ENCODE results near the gene C12orf57.

C12orf57 gene

DNA sequence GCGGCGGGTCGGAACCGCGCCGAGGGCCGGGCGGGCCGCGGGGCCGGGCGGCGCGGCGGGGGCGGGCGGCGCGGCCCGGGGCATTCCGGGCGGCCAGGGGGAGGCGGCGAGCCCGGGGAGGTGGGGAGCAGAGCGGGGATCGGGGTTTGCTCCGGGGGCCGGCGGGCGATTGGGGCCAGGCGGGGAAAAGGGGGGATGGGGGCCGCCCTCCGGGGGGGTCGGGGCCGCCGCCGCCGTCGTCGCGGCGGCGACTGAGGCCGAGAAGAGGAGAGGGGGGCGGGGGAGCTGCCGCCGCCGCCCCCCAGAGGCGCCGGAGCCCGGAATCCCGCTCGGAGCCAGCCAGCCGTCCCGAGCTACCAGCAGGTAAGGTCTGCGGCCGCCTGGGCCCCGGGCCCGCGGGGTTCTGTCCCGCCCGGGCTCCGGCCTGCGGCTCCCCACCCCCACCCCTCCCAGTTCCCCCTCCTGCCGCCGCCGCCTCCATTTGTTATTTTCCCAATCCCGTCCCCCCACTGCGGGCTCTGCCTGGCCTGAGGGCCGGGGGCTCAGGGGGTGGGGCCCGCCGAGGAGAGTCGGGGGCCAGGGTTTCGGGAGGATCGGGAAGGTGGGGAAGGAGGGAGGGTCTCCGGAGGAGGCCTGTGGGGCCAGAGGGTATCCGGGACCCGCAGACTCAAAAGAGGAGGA is 15.7 kb upstream of the C12orf57 start:
- peak overlapping the region; percentile 57 for H2AFZ ChIP-seq
- peak overlapping the region; percentile 66 for H3K4me2 ChIP-seq (ENCODE audit: low read length)
- H3K9ac ChIP-seq = peak overlapping the region; percentile 98
- H3K4me3 ChIP-seq (ENCODE audit: low read depth, low read length) = peak overlapping the region; percentile 83
- peaks cover 44% of the 10 kb centered on the region for H3K4me1 ChIP-seq
- H3K27me3 ChIP-seq (ENCODE audit: control insufficient read depth, insufficient read depth, low read length) = no peaks in the 10 kb centered on the region
- peaks cover 30% of the 10 kb centered on the region for H3K79me2 ChIP-seq
- H3K27ac ChIP-seq = peak overlapping the region; percentile 90
- TF ChIP-seq, protein P1, sequence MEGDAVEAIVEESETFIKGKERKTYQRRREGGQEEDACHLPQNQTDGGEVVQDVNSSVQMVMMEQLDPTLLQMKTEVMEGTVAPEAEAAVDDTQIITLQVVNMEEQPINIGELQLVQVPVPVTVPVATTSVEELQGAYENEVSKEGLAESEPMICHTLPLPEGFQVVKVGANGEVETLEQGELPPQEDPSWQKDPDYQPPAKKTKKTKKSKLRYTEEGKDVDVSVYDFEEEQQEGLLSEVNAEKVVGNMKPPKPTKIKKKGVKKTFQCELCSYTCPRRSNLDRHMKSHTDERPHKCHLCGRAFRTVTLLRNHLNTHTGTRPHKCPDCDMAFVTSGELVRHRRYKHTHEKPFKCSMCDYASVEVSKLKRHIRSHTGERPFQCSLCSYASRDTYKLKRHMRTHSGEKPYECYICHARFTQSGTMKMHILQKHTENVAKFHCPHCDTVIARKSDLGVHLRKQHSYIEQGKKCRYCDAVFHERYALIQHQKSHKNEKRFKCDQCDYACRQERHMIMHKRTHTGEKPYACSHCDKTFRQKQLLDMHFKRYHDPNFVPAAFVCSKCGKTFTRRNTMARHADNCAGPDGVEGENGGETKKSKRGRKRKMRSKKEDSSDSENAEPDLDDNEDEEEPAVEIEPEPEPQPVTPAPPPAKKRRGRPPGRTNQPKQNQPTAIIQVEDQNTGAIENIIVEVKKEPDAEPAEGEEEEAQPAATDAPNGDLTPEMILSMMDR (IDR thresholded peaks at IDR 0.05) = no peak
- no peaks in the 10 kb centered on the region for H3K9me3 ChIP-seq (ENCODE audit: control insufficient read depth, low read length)
- H3K36me3 ChIP-seq (ENCODE audit: control insufficient read depth, insufficient read depth, low read length) = no peaks in the 10 kb centered on the region

DNA sequence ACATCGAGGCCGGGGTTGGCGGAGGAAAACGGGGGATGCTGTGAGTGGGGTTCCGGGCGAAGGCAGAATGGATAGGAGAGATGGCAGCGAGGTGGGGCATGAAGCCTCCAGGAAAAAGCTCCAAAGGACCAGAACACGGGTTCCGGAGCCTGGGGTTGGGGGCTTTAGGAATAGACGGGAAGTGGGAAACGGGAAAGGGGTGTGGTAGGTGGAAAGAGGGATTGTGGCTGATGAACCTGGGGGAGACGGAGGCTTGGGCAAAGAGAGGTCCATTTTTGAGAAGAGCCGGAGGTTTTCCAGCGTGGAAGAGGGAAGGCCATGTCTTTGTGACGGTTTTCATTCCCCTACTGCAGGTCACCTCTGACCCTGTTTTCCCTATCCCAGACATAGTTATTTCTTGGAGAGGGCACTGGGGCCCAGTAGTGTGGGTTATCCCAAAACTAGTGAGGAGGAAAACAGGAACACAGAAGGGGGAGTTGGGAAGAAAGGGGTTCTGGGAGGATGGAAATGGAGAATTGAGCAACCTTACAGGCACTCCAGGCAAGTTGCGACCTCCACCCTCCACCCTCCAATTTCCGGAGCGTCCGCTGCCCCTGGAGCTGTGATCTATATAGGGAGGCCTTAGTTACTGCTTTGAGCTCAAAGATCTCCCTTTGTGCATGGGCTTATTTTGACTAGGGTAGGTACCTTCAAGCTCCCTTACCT is 15.0 kb upstream of the C12orf57 start:
- H3K36me3 ChIP-seq (ENCODE audit: control insufficient read depth, insufficient read depth, low read length) = no peaks in the 10 kb centered on the region
- TF ChIP-seq, protein P1 (IDR thresholded peaks at IDR 0.05) = no peak
- no peaks in the 10 kb centered on the region for H3K27me3 ChIP-seq (ENCODE audit: control insufficient read depth, insufficient read depth, low read length)
- H3K9me3 ChIP-seq (ENCODE audit: control insufficient read depth, low read length) = no peaks in the 10 kb centered on the region
- peaks cover 50% of the 10 kb centered on the region for H3K4me1 ChIP-seq
- H3K9ac ChIP-seq = peak overlapping the region; percentile 98
- peak overlapping the region; percentile 66 for H3K4me2 ChIP-seq (ENCODE audit: low read length)
- H2AFZ ChIP-seq = peak overlapping the region; percentile 57
- H3K79me2 ChIP-seq = peaks cover 30% of the 10 kb centered on the region
- H3K27ac ChIP-seq = peak overlapping the region; percentile 90
- peak overlapping the region; percentile 83 for H3K4me3 ChIP-seq (ENCODE audit: low read depth, low read length)

DNA sequence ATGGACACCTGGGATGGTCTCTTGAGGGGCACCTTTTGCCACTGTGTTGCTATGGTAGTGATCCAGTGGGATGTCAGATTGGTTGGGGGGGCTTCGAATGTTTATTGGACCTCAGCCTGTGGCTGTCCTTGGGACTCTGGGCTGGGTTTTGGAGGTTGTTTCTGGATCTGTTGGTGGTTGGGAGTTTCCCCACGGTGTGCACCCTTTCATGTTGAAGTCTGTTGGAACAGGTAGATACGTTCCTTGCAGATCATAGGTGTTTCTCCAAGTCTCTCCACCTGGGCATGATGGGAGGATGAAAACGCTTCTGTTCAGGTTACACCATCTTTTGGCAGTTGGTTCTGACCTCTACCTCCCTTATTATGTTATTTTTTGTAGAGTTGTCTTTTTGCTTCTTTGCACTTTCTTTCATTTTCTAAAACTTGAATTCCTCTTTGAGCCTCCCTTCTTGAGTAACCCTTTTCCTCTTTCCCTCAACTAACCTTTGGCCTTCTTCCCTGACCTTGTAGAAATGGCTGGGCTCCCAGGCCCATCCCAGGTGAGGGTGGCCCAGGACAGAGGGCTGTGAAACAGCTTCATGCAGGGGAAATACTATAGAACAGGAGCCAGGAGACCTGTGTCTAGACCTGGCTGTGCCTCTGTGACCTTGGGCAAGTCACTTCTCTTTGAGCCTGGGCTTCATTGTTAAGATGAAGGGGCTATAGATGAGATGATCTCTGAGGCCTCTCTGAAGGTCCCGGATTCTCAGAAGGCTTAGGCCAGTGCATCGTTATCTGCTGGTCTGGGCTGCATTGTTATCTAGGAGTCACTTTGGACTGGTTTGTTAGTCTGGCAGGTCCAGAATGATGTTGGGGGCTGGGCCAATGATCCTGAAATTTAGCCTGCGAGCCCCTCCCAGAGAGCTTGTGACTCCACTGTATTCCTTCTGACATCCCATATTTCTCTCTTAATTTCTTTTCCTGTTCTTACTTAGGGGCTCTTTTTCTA is 14.1 kb upstream of the C12orf57 start:
- TF ChIP-seq, protein P1 (IDR thresholded peaks at IDR 0.05) = no peak
- Histone ChIP-seq H2AFZ (no peak overlapping the region), H3K4me3 (ENCODE audit: low read depth, low read length) (peak overlapping the region; percentile 83), H3K27ac (peak overlapping the region; percentile 90), H3K9me3 (ENCODE audit: control insufficient read depth, low read length) (no peaks in the 10 kb centered on the region), H3K79me2 (peaks cover 30% of the 10 kb centered on the region), H3K27me3 (ENCODE audit: control insufficient read depth, insufficient read depth, low read length) (no peaks in the 10 kb centered on the region), H3K9ac (no peak overlapping the region), H3K4me2 (ENCODE audit: low read length) (peak overlapping the region; percentile 66), H3K36me3 (ENCODE audit: control insufficient read depth, insufficient read depth, low read length) (no peaks in the 10 kb centered on the region), H3K4me1 (peaks cover 46% of the 10 kb centered on the region)

DNA sequence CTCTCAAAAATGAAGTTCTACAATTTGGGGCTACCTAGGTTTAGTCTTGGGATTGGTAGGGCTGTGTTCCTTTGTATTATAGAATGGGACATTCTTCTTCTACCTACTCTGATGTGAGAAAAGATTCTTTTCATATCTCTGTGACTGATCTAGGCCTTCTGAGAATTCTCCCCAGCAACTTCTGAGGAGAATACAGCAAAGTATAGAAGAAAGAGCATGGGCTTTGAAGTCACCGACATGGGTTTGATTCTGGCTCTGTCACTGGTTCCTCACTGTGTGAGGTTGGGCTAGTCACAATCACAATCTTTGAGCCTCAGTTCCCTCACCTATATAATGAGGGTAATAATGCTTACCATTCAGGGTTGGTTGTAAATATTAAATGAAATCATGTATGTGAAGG is 11.1 kb upstream of the C12orf57 start:
- Histone ChIP-seq H3K36me3 (ENCODE audit: control insufficient read depth, insufficient read depth, low read length) (no peaks in the 10 kb centered on the region), H3K27ac (peak overlapping the region; percentile 66), H3K4me3 (ENCODE audit: low read depth, low read length) (no peak overlapping the region), H3K4me1 (peaks cover 24% of the 10 kb centered on the region), H3K9ac (no peak overlapping the region), H2AFZ (no peak overlapping the region), H3K79me2 (peaks cover 25% of the 10 kb centered on the region), H3K4me2 (ENCODE audit: low read length) (no peak overlapping the region), H3K27me3 (ENCODE audit: control insufficient read depth, insufficient read depth, low read length) (no peaks in the 10 kb centered on the region), H3K9me3 (ENCODE audit: control insufficient read depth, low read length) (no peaks in the 10 kb centered on the region)
- TF ChIP-seq, protein P1 (IDR thresholded peaks at IDR 0.05) = no peak
